ENCODE measurements around the gene CD22. TPM values are rescaled to one million over a fixed set of nuclear protein-coding genes. Genes with fewer than 3 reads are reported as not detected.

The CD22 gene
- polyA plus RNA-seq, 1 donor (not counting 4 experiments of a cell fraction or from before 2014, with no cell fraction given), result 0.26 TPM

GRCh38 chr19:35388277-35389054, 59.5 kb downstream of the CD22 start:
- Histone ChIP-seq H3K9ac (ENCODE audit: control insufficient read depth, extremely low read depth, insufficient read depth, low read length) (no peak overlapping the region), H3K79me2 (ENCODE audit: control insufficient read depth, insufficient read depth, low read length) (no peaks in the 10 kb centered on the region), H2AFZ (ENCODE audit: control insufficient read depth, low read length) (no peak overlapping the region), H3K9me1 (ENCODE audit: control insufficient read depth, extremely low read depth, insufficient read depth, low read length) (no peaks in the 10 kb centered on the region), H4K20me1 (ENCODE audit: control insufficient read depth, extremely low read depth, insufficient read depth, low read length) (no peaks in the 10 kb centered on the region), H3K9me3 (ENCODE audit: control insufficient read depth, low read depth, low read length) (peaks cover 3% of the 10 kb centered on the region), H3K4me3 (ENCODE audit: control insufficient read depth in 2 of 3, extremely low read depth in 1 of 3, insufficient read depth in 2 of 3, low read depth in 1 of 3, low read length in 3 of 3) (no peak overlapping the region), H3K4me1 (ENCODE audit: control insufficient read depth, extremely low read depth, insufficient read depth, low read length) (no peaks in the 10 kb centered on the region), H3K27ac (ENCODE audit: control insufficient read depth, insufficient read depth, low read length) (no peak overlapping the region), H3K36me3 (ENCODE audit: control insufficient read depth in 2 of 2, extremely low read depth in 1 of 2, insufficient read depth in 2 of 2, low read length in 2 of 2) (no peaks in the 10 kb centered on the region), H3K4me2 (ENCODE audit: control insufficient read depth, extremely low read depth, insufficient read depth, low read depth, low read length) (no peak overlapping the region), H3K27me3 (ENCODE audit: control insufficient read depth, extremely low read depth, insufficient read depth, low read length) (peaks cover 3% of the 10 kb centered on the region)
- dilution Hi-C loops (cut with MboI; ENCODE audit: extremely low pct_ligation_motif_present, low sequenced_read_pairs), result no loop called here
- FAIRE-seq, result no peak
- DNase-seq (ENCODE audit: low read depth, low spot score), result no peak
- TF ChIP-seq, protein P1, sequence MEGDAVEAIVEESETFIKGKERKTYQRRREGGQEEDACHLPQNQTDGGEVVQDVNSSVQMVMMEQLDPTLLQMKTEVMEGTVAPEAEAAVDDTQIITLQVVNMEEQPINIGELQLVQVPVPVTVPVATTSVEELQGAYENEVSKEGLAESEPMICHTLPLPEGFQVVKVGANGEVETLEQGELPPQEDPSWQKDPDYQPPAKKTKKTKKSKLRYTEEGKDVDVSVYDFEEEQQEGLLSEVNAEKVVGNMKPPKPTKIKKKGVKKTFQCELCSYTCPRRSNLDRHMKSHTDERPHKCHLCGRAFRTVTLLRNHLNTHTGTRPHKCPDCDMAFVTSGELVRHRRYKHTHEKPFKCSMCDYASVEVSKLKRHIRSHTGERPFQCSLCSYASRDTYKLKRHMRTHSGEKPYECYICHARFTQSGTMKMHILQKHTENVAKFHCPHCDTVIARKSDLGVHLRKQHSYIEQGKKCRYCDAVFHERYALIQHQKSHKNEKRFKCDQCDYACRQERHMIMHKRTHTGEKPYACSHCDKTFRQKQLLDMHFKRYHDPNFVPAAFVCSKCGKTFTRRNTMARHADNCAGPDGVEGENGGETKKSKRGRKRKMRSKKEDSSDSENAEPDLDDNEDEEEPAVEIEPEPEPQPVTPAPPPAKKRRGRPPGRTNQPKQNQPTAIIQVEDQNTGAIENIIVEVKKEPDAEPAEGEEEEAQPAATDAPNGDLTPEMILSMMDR (optimal IDR thresholded peaks at IDR 0.05 in 1 of 3, IDR thresholded peaks at IDR 0.05 in 1 of 3, conservative IDR thresholded peaks at IDR 0.05 in 1 of 3; ENCODE audit: extremely low read depth in 1 of 3, insufficient read depth in 2 of 3, low read length in 3 of 3), result no peak
- no peak for TF ChIP-seq EZH2 (IDR thresholded peaks at IDR 0.05; ENCODE audit: low read length)

DNA sequence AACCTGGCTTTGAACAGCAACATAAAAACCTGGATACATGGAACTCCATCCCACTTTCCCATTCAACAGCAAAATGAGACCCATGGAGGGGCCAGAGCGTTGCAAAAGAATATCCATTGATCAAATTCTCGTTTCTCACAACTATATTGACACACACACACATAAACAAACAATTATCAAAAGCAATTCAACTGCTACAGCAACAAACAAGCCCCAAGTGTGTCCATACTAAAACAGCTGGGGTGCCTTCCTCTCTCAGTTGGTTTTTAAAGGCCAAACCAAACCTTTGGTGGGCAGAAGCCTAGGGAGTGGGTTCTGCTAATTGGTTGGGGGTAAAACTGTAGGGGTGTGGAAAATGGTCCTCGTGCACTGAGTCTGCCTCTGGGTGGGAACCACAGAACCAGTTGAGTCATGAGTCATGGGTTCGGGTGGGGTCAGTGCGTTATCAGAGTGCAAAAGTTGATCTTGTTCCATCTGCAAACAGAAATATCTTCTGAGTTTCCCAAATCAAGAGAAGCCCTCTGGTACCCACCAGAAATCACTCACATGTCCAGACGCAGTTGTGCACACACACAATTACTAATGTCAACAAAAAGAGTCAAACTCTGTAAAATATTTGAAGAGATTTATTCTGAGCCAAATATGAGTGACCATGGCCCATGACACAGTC, 60.3 kb downstream of the CD22 start:
- H2AFZ ChIP-seq (ENCODE audit: control insufficient read depth, low read length), result no peak overlapping the region
- H3K4me1 ChIP-seq (ENCODE audit: control insufficient read depth, extremely low read depth, insufficient read depth, low read length), result no peaks in the 10 kb centered on the region
- dilution Hi-C loops (cut with MboI; ENCODE audit: extremely low pct_ligation_motif_present, low sequenced_read_pairs), result no loop called here
- H3K9me1 ChIP-seq (ENCODE audit: control insufficient read depth, extremely low read depth, insufficient read depth, low read length), result no peaks in the 10 kb centered on the region
- DNase-seq (ENCODE audit: low read depth, low spot score) (no peak), FAIRE-seq (no peak)
- no peak overlapping the region for H3K27ac ChIP-seq (ENCODE audit: control insufficient read depth, insufficient read depth, low read length)
- H3K9me3 ChIP-seq (ENCODE audit: control insufficient read depth, low read depth, low read length), result peaks cover 3% of the 10 kb centered on the region
- no peak overlapping the region for H3K9ac ChIP-seq (ENCODE audit: control insufficient read depth, extremely low read depth, insufficient read depth, low read length)
- H4K20me1 ChIP-seq (ENCODE audit: control insufficient read depth, extremely low read depth, insufficient read depth, low read length), result no peaks in the 10 kb centered on the region
- no peak overlapping the region for H3K4me3 ChIP-seq (ENCODE audit: control insufficient read depth in 2 of 3, extremely low read depth in 1 of 3, insufficient read depth in 2 of 3, low read depth in 1 of 3, low read length in 3 of 3)
- H3K36me3 ChIP-seq (ENCODE audit: control insufficient read depth in 2 of 2, extremely low read depth in 1 of 2, insufficient read depth in 2 of 2, low read length in 2 of 2), result no peaks in the 10 kb centered on the region
- H3K27me3 ChIP-seq (ENCODE audit: control insufficient read depth, extremely low read depth, insufficient read depth, low read length), result peaks cover 3% of the 10 kb centered on the region
- H3K4me2 ChIP-seq (ENCODE audit: control insufficient read depth, extremely low read depth, insufficient read depth, low read depth, low read length), result no peak overlapping the region
- no peaks in the 10 kb centered on the region for H3K79me2 ChIP-seq (ENCODE audit: control insufficient read depth, insufficient read depth, low read length)
- TF ChIP-seq EZH2 (IDR thresholded peaks at IDR 0.05; ENCODE audit: low read length), result no peak
- TF ChIP-seq, protein P1 (optimal IDR thresholded peaks at IDR 0.05 in 1 of 3, IDR thresholded peaks at IDR 0.05 in 1 of 3, conservative IDR thresholded peaks at IDR 0.05 in 1 of 3; ENCODE audit: extremely low read depth in 1 of 3, insufficient read depth in 2 of 3, low read length in 3 of 3), result no peak

All from keratinocyte (primary cell).